Skeletal muscle tissue (tissue), 4 donors: ENCODE results near the gene IARS2. TPM values are rescaled to one million over a fixed set of nuclear protein-coding genes. Genes with fewer than 3 reads are reported as not detected.
"Not testable (repeated sequence)": the region's sequence is repeated elsewhere in the genome, so short reads cannot be mapped to it uniquely, and the experiment has no call there.

Source experiments
- H3K27ac ChIP-seq: one replicate; pipeline ENCODE4 v1.7.0; 2013; ENCODE audit warnings: mild to moderate bottlenecking, low read depth, low read length, inconsistent platforms
- H3K27me3 ChIP-seq, 3 donors: one replicate each; pipeline ENCODE4 v1.7.0; 2013; ENCODE audit warnings: low read length in 3 of 3; ENCODE audit not compliant: control insufficient read depth in 3 of 3, insufficient read depth in 3 of 3
- H3K36me3 ChIP-seq, 3 donors: one replicate each; pipeline ENCODE4 v1.7.0; 2013; ENCODE audit warnings: low read length in 3 of 3; ENCODE audit not compliant: control insufficient read depth in 3 of 3, insufficient read depth in 3 of 3
- H3K4me1 ChIP-seq, 3 donors: one replicate each; pipeline ENCODE4 v1.7.0; 2013; ENCODE audit warnings: low read length in 3 of 3, mild to moderate bottlenecking in 3 of 3; ENCODE audit not compliant: control insufficient read depth in 3 of 3, insufficient read depth in 3 of 3
- H3K4me3 ChIP-seq, 3 donors: one replicate each; pipeline ENCODE4 v1.7.0; 2013; ENCODE audit warnings: low read length in 3 of 3
- H3K9ac ChIP-seq, 3 donors: one replicate each; pipeline ENCODE4 v1.7.0; 2013; ENCODE audit warnings: low read length in 3 of 3, mild to moderate bottlenecking in 3 of 3, moderate library complexity in 2 of 3, low read depth in 1 of 3
- H3K9me3 ChIP-seq, 3 donors: one replicate each; pipeline ENCODE4 v1.7.0; 2013; ENCODE audit warnings: low read length in 3 of 3; ENCODE audit not compliant: control insufficient read depth in 3 of 3
- total RNA-seq: library from RNA; depleted of rRNA; stranded (reverse); fragments of >200 nt; gene quantifications from one replicate; pipeline ENCODE4 v1.2.3, GENCODE V29; 2014
- donor health status: Osteomylitis.

IARS2 gene
- total RNA-seq, 1 donor from 2014 or later, result 78.3 TPM

GRCh38 chr1:220112600-220112999, 18.7 kb downstream of the IARS2 start:
- not testable (repeated sequence) for H3K27ac ChIP-seq, H3K4me3 ChIP-seq, H3K4me1 ChIP-seq, H3K27me3 ChIP-seq, H3K9ac ChIP-seq, H3K9me3 ChIP-seq
- H3K36me3 ChIP-seq, result peaks cover 6 to 41% (median 39%) of the 10 kb centered on the region in 3 donors

- Histone ChIP-seq H3K9me3 (no peaks in the 10 kb centered on the region), H3K27ac (no peak overlapping the region), H3K9ac (no peak overlapping the region), H3K36me3 (peaks cover 7 to 37% (median 37%) of the 10 kb centered on the region in 3 donors), H3K27me3 (no peaks in the 10 kb centered on the region), H3K4me1 (no peaks in the 10 kb centered on the region), H3K4me3 (no peak overlapping the region)
Measured at GRCh38 chr1:220113136-220113695, 19.3 kb downstream of the IARS2 start.

GRCh38 chr1:220119043-220119512, 25.1 kb downstream of the IARS2 start:
- no peak overlapping the region for H3K4me3 ChIP-seq
- H3K36me3 ChIP-seq, result peaks cover 5 to 24% (median 10%) of the 10 kb centered on the region in 3 donors
- no peak overlapping the region for H3K9ac ChIP-seq
- H3K27ac ChIP-seq, result no peak overlapping the region
- no peaks in the 10 kb centered on the region for H3K4me1 ChIP-seq
- H3K27me3 ChIP-seq, result no peaks in the 10 kb centered on the region
- H3K9me3 ChIP-seq, result no peaks in the 10 kb centered on the region

DNA sequence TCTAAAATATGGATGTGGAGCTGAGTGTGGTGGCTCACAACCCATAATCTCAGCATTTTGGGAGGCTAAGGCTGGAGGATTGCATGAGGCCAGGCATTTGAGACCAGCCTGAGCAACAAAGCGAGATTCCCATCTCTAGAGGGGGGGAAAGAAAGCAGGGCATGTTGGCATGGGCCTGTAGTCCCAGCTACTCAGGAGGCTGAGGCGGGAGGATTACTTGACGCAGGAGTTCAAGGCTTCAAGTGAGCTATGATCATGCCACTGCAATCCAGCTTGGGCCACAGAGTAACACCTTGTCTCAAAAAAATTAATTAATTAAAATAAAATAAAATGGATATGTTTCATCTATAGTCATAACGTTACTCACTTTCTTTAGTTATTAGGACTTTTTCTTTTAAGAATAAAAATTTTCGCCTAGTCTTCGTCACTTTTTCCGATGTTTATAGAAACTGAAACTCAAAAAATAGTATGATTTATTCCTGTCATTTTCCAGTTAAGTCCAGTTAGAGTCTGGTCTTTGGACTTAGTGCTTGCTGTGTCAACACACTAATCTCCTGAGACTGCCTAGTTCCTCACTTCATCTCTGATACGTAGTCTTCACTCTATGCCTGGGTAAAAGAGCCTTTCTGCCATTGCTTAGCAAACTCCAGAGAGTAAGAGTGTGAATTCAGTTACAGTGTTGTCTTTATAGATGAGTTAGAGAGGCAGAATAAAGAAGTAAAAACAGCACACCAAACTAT, 28.0 kb downstream of the IARS2 start:
- no peak overlapping the region for H3K9ac ChIP-seq
- H3K27me3 ChIP-seq, result no peaks in the 10 kb centered on the region
- no peak overlapping the region for H3K27ac ChIP-seq
- H3K9me3 ChIP-seq, result no peaks in the 10 kb centered on the region
- no peaks in the 10 kb centered on the region for H3K4me1 ChIP-seq
- peaks cover 2 to 14% (median 3%) of the 10 kb centered on the region in 3 donors for H3K36me3 ChIP-seq
- H3K4me3 ChIP-seq, result no peak overlapping the region

GRCh38 chr1:220123066-220123465, 29.1 kb downstream of the IARS2 start:
- peaks cover 6 to 17% (median 9%) of the 10 kb centered on the region in 3 donors for H3K36me3 ChIP-seq
- H3K27me3 ChIP-seq, result no peaks in the 10 kb centered on the region
- no peaks in the 10 kb centered on the region for H3K9me3 ChIP-seq
- no peak overlapping the region for H3K9ac ChIP-seq
- H3K4me1 ChIP-seq, result no peaks in the 10 kb centered on the region
- no peak overlapping the region for H3K27ac ChIP-seq
- no peak overlapping the region for H3K4me3 ChIP-seq

GRCh38 chr1:220123889-220124288, 30.0 kb downstream of the IARS2 start:
- H3K4me3 ChIP-seq, result no peak overlapping the region

GRCh38 chr1:220124542-220124941, 30.6 kb downstream of the IARS2 start:
- no peak overlapping the region for H3K9ac ChIP-seq
- no peaks in the 10 kb centered on the region for H3K27me3 ChIP-seq
- H3K9me3 ChIP-seq, result no peaks in the 10 kb centered on the region
- no peak overlapping the region for H3K4me3 ChIP-seq
- no peak overlapping the region for H3K27ac ChIP-seq
- peaks cover 11 to 26% (median 19%) of the 10 kb centered on the region in 3 donors for H3K36me3 ChIP-seq
- no peaks in the 10 kb centered on the region for H3K4me1 ChIP-seq

More at GRCh38 chr1:220123889-220124288, 30.0 kb downstream of the IARS2 start:
- H3K4me1 ChIP-seq, result no peaks in the 10 kb centered on the region
- H3K27ac ChIP-seq, result no peak overlapping the region
- no peaks in the 10 kb centered on the region for H3K9me3 ChIP-seq
- H3K27me3 ChIP-seq, result no peaks in the 10 kb centered on the region
- H3K9ac ChIP-seq, result no peak overlapping the region
- peaks cover 8 to 21% (median 15%) of the 10 kb centered on the region in 3 donors for H3K36me3 ChIP-seq

DNA sequence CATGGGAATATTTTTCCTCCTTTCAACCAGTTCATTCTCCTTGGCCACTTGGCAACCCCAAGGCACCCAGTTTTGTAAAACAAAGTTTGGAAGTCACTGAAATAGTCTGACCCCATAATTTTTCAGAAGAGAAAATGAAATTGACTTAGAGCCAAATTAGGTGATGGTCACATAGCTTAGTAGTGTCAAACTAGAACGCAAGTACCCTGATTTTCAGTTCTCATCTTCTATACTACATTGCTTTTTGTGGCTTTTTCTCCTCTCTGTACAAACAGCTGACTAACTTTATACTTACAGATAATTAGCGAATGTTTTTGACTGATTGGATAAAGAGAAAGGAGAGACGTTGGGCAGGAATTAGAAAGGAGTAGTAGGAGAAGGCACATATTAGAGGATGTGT, 33.1 kb downstream of the IARS2 start:
- Histone ChIP-seq H3K4me1 (no peaks in the 10 kb centered on the region), H3K9ac (no peak overlapping the region), H3K27ac (no peak overlapping the region), H3K4me3 (no peak overlapping the region), H3K36me3 (peaks cover 13 to 27% (median 24%) of the 10 kb centered on the region in 3 donors), H3K27me3 (no peaks in the 10 kb centered on the region), H3K9me3 (no peaks in the 10 kb centered on the region)

DNA sequence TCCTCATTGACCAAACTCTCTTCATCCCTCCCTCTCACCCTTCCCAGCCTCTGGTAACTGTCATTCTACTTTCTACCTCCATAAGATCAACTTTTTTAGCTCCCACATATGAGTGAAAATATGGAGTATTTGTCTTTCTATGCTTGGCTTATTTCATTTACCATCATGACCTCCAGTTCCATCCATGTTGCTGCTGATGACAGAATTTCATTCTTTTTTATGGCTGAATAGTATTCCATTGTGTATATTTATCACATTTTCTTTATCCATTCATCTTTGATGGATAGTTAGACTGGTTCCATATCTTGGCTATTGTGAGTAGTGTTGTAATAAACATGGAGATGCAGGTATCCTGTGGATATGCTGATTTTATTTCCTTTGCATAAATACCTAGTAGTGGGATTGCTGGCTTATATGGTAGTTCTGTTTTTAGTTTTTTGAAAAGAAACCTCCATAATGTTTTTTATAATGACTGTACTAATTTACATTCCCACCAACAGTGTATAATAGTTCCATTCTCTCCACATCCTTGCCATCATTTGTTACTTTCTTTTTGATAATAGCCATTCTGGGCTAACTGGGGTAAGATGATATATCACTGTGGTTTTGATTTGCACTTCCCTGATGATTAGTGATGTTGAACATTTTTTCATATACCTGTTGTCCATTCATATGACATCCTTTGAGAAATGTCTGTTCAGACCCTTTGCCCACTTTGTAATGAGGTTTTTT, 35.7 kb downstream of the IARS2 start:
- Histone ChIP-seq H3K27me3 (no peaks in the 10 kb centered on the region), H3K27ac (no peak overlapping the region), H3K9me3 (no peaks in the 10 kb centered on the region), H3K9ac (no peak overlapping the region), H3K4me3 (no peak overlapping the region), H3K36me3 (peaks cover 13 to 29% (median 28%) of the 10 kb centered on the region in 3 donors), H3K4me1 (no peaks in the 10 kb centered on the region)

DNA sequence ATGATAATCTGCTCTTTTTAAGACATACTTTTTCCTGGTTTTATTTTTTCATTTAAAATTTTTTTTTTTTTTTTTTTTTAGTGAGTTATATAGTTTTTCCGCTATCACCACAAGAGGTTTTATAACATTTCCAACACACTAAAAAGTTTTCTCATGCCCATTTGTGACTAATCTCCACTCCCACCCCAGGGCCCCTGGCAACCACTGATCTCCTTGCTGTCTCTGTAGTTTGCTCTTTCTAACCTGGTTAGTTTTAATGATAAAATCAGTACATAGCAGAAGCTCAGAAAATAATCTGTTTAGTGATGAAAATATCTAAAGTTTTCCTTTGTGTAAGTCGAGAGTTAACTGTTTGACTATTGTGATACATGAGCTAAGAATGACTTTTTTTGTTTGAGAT, 41.8 kb downstream of the IARS2 start:
- Histone ChIP-seq H3K27me3 (no peaks in the 10 kb centered on the region), H3K9ac (no peak overlapping the region), H3K9me3 (no peaks in the 10 kb centered on the region), H3K4me1 (no peaks in the 10 kb centered on the region), H3K4me3 (no peak overlapping the region), H3K36me3 (peaks cover 3 to 42% (median 19%) of the 10 kb centered on the region in 3 donors), H3K27ac (no peak overlapping the region)
